Muscle of arm (tissue), 12 donors: ENCODE measurements around the gene SLC26A11. TPM values are rescaled to one million over a fixed set of nuclear protein-coding genes. Genes with fewer than 3 reads are reported as not detected.

ENCODE experiments used
- polyA plus RNA-seq, 12 donors: library from polyadenylated mRNA; unstranded; fragments of 120-200 nt; gene quantifications; one replicate each; pipeline ENCODE4 v1.2.1, GENCODE V29; 2013; ENCODE audit not compliant: insufficient read length in 12 of 12

The SLC26A11 gene
- polyA plus RNA-seq, 12 donors, result 6.3 to 16.7 (median 8.8) TPM; not detected in 1

Other genes with a start within 250 kb of the SLC26A11 start
- gene TBC1D16, start 184.6 kb upstream of the SLC26A11 start, polyA plus RNA-seq, result 10 to 100 TPM in 11 of 12 donors, not detected in 1; 24.9 to 35.8 (median 27.8) TPM
- 1 to 10 TPM in 11 of 12 donors, not detected in 1; 3.2 to 9.8 (median 5.0) TPM for gene CCDC40, start 183.8 kb upstream of the SLC26A11 start, polyA plus RNA-seq
- gene GAA, start 118.8 kb upstream of the SLC26A11 start, polyA plus RNA-seq, result 10 to 100 TPM in 11 of 12 donors, not detected in 1; 17.8 to 38.2 (median 27.4) TPM
- 10 to 100 TPM in 11 of 12 donors, not detected in 1; 52.8 to 87.0 (median 64.8) TPM for gene EIF4A3, start 73.3 kb upstream of the SLC26A11 start, polyA plus RNA-seq
- 1 to 10 TPM in 4 of 12 donors, under 1 TPM in 6, not detected in 2; 0.31 to 4.5 (median 0.88) TPM for gene CARD14, start 50.4 kb upstream of the SLC26A11 start, polyA plus RNA-seq
- 10 to 100 TPM in 11 of 12 donors, not detected in 1; 16.9 to 36.6 (median 19.9) TPM for gene SGSH, start 94 bp upstream of the SLC26A11 start, polyA plus RNA-seq
- 10 to 100 TPM in 11 of 12 donors, not detected in 1; 27.9 to 64.9 (median 35.8) TPM for gene RNF213, start 40.4 kb downstream of the SLC26A11 start, polyA plus RNA-seq
- gene ENDOV, start 194.7 kb downstream of the SLC26A11 start, polyA plus RNA-seq, result 10 to 100 TPM in 11 of 12 donors, not detected in 1; 12.5 to 42.6 (median 18.2) TPM